ENCODE data around the gene EXOSC9. TPM values are rescaled to one million over a fixed set of nuclear protein-coding genes. Genes with fewer than 3 reads are reported as not detected.

The EXOSC9 gene
- total and polyA plus RNA-seq, 2 experiments from 2014 or later: 71.9 to 105 TPM

- peaks cover 16% of the 10 kb centered on the region for H3K27me3 Mint-ChIP-seq (ENCODE audit: insufficient read depth, low read depth, poor library complexity)
- Histone ChIP-seq H3K9me2 (ENCODE audit: insufficient read depth) (no peaks in the 10 kb centered on the region), H3K79me2 (replicated peaks; ENCODE audit: insufficient read depth) (peaks cover 34% of the 10 kb centered on the region), H3K27ac (ENCODE audit: low read depth) (no peak overlapping the region), H3K36me3 (ENCODE audit: insufficient read depth) (peaks cover 24% of the 10 kb centered on the region), H2AFZ (no peak overlapping the region), H3F3A (replicated peaks; ENCODE audit: low read depth) (no peaks in the 10 kb centered on the region), H3K4me2 (no peak overlapping the region), H3K4me3 (no peak overlapping the region), H3K27me3 (ENCODE audit: insufficient read depth) (no peaks in the 10 kb centered on the region), H3K4me1 (ENCODE audit: insufficient read depth) (peaks cover 11% of the 10 kb centered on the region; the same call in 1 of the 2 replicates), H4K20me1 (replicated peaks; ENCODE audit: insufficient read depth) (peaks cover 5% of the 10 kb centered on the region)
- H3K36me3 Mint-ChIP-seq (ENCODE audit: low read depth): peaks cover 32% of the 10 kb centered on the region
- peaks cover 7% of the 10 kb centered on the region for H3K4me1 Mint-ChIP-seq
- H3K27ac Mint-ChIP-seq: no peak overlapping the region
- H3K4me3 Mint-ChIP-seq: no peak overlapping the region
- no peaks in the 10 kb centered on the region for H3K9me3 Mint-ChIP-seq
- DNase-seq (ENCODE audit: low spot score) (no peak), ATAC-seq (no peak)
- TF ChIP-seq ZNF114 (CRISPR knock-in tag; IDR thresholded peaks at IDR 0.05): no peak
- TF ChIP-seq EZH2phosphoT487 (IDR thresholded peaks at IDR 0.05; ENCODE audit: unreplicated experiment): no peak
- TF ChIP-seq JUNB (IDR thresholded peaks at IDR 0.05; ENCODE audit: unreplicated experiment): no peak
- no peak for TF ChIP-seq CREB1 (CRISPR knock-in tag; IDR thresholded peaks at IDR 0.05; ENCODE audit: low read depth)
Measured at GRCh38 chr4:121824950-121825349, 23.8 kb downstream of the EXOSC9 start.

- Mint-ChIP-seq H3K36me3 (ENCODE audit: low read depth) (peaks cover 3% of the 10 kb centered on the region; the same call in 2 of the 3 replicates), H3K4me3 (no peak overlapping the region), H3K27me3 (ENCODE audit: insufficient read depth, low read depth, poor library complexity) (peaks cover 11% of the 10 kb centered on the region), H3K9me3 (no peaks in the 10 kb centered on the region), H3K4me1 (peaks cover under 1% of the 10 kb centered on the region; the same call in 1 of the 3 replicates), H3K27ac (no peak overlapping the region)
- Histone ChIP-seq H3K4me1 (ENCODE audit: insufficient read depth) (no peaks in the 10 kb centered on the region), H3K79me2 (replicated peaks; ENCODE audit: insufficient read depth) (peaks cover 5% of the 10 kb centered on the region), H3K27ac (ENCODE audit: low read depth) (no peak overlapping the region), H4K20me1 (replicated peaks; ENCODE audit: insufficient read depth) (no peaks in the 10 kb centered on the region), H3F3A (replicated peaks; ENCODE audit: low read depth) (no peaks in the 10 kb centered on the region), H2AFZ (no peak overlapping the region), H3K9me2 (ENCODE audit: insufficient read depth) (no peaks in the 10 kb centered on the region), H3K27me3 (ENCODE audit: insufficient read depth) (no peaks in the 10 kb centered on the region), H3K4me3 (no peak overlapping the region), H3K4me2 (no peak overlapping the region), H3K36me3 (ENCODE audit: insufficient read depth) (no peaks in the 10 kb centered on the region)
- DNase-seq (ENCODE audit: low spot score) (no peak), ATAC-seq (no peak)
- no peak for TF ChIP-seq ZNF462 (CRISPR knock-in tag; IDR thresholded peaks at IDR 0.05)
Measured at GRCh38 chr4:121827853-121828252, 26.7 kb downstream of the EXOSC9 start.

All from GM23338 (cell line).